Duodenal mucosa (tissue), 2 donors: Measurements from ENCODE around the gene CPED1.

ENCODE experiments used
- H3K27ac ChIP-seq: one replicate; pipeline ENCODE4 v1.7.0; 2013; ENCODE audit warnings: low read depth, low read length
- H3K27me3 ChIP-seq, 2 donors: one replicate each; pipeline ENCODE4 v1.7.0; 2013; ENCODE audit warnings: low read length in 2 of 2, control low read depth in 1 of 2; ENCODE audit not compliant: insufficient read depth in 2 of 2, control insufficient read depth in 1 of 2
- H3K36me3 ChIP-seq, 2 donors: one replicate each; pipeline ENCODE4 v1.7.0; 2013; ENCODE audit warnings: low read length in 2 of 2, control low read depth in 1 of 2; ENCODE audit not compliant: insufficient read depth in 2 of 2, control insufficient read depth in 1 of 2
- H3K4me1 ChIP-seq, 2 donors: one replicate each; pipeline ENCODE4 v1.7.0; 2013; ENCODE audit warnings: low read length in 2 of 2, control low read depth in 1 of 2; ENCODE audit not compliant: insufficient read depth in 2 of 2, control insufficient read depth in 1 of 2
- H3K4me3 ChIP-seq, 2 donors: one replicate each; pipeline ENCODE4 v1.7.0; 2013; ENCODE audit warnings: low read length in 2 of 2, low read depth in 1 of 2
- H3K9ac ChIP-seq, 2 donors: one replicate each; pipeline ENCODE4 v1.7.0; 2013; ENCODE audit warnings: low read length in 2 of 2, low read depth in 1 of 2
- H3K9me3 ChIP-seq, 2 donors: one replicate each; pipeline ENCODE4 v1.7.0; 2013; ENCODE audit warnings: low read length in 2 of 2, control low read depth in 1 of 2; ENCODE audit not compliant: control insufficient read depth in 1 of 2

CPED1 gene

GRCh38 chr7:121271916-121272315 is 283.4 kb downstream of the CPED1 start:
- Histone ChIP-seq H3K4me1 (no peaks in the 10 kb centered on the region), H3K9me3 (no peaks in the 10 kb centered on the region), H3K36me3 (no peaks in the 10 kb centered on the region), H3K27ac (no peak overlapping the region), H3K4me3 (no peak overlapping the region), H3K27me3 (no peaks in the 10 kb centered on the region), H3K9ac (no peak overlapping the region)

GRCh38 chr7:121272676-121273075 is 284.2 kb downstream of the CPED1 start:
- no peaks in the 10 kb centered on the region for H3K36me3 ChIP-seq
- H3K4me1 ChIP-seq = no peaks in the 10 kb centered on the region
- no peak overlapping the region for H3K9ac ChIP-seq
- no peaks in the 10 kb centered on the region for H3K9me3 ChIP-seq
- no peak overlapping the region for H3K4me3 ChIP-seq
- no peak overlapping the region for H3K27ac ChIP-seq
- H3K27me3 ChIP-seq = no peaks in the 10 kb centered on the region

- no peaks in the 10 kb centered on the region for H3K4me1 ChIP-seq
- H3K9me3 ChIP-seq = no peaks in the 10 kb centered on the region
- no peaks in the 10 kb centered on the region for H3K27me3 ChIP-seq
- no peak overlapping the region for H3K9ac ChIP-seq
- H3K4me3 ChIP-seq = no peak overlapping the region
- no peak overlapping the region for H3K27ac ChIP-seq
- no peaks in the 10 kb centered on the region for H3K36me3 ChIP-seq
Observed at GRCh38 chr7:121273467-121274167, 285.1 kb downstream of the CPED1 start.

GRCh38 chr7:121274467-121274866 is 286.0 kb downstream of the CPED1 start:
- H3K4me3 ChIP-seq = no peak overlapping the region
- no peaks in the 10 kb centered on the region for H3K36me3 ChIP-seq
- H3K9me3 ChIP-seq = no peaks in the 10 kb centered on the region
- H3K9ac ChIP-seq = no peak overlapping the region
- H3K4me1 ChIP-seq = no peaks in the 10 kb centered on the region
- no peaks in the 10 kb centered on the region for H3K27me3 ChIP-seq
- no peak overlapping the region for H3K27ac ChIP-seq

- no peak overlapping the region for H3K9ac ChIP-seq
- H3K9me3 ChIP-seq = no peaks in the 10 kb centered on the region
- H3K4me1 ChIP-seq = no peaks in the 10 kb centered on the region
- H3K4me3 ChIP-seq = no peak overlapping the region
- no peaks in the 10 kb centered on the region for H3K27me3 ChIP-seq
- no peak overlapping the region for H3K27ac ChIP-seq
- H3K36me3 ChIP-seq = no peaks in the 10 kb centered on the region
Observed at GRCh38 chr7:121275204-121275603, 286.7 kb downstream of the CPED1 start.

- H3K27me3 ChIP-seq = no peaks in the 10 kb centered on the region
- H3K4me3 ChIP-seq = no peak overlapping the region
- H3K36me3 ChIP-seq = no peaks in the 10 kb centered on the region
- H3K27ac ChIP-seq = no peak overlapping the region
- no peak overlapping the region for H3K9ac ChIP-seq
- H3K4me1 ChIP-seq = no peaks in the 10 kb centered on the region
- no peaks in the 10 kb centered on the region for H3K9me3 ChIP-seq
Observed at GRCh38 chr7:121276313-121276712, 287.8 kb downstream of the CPED1 start.

GRCh38 chr7:121278120-121279021 is 289.9 kb downstream of the CPED1 start:
- Histone ChIP-seq H3K4me3 (no peak overlapping the region), H3K36me3 (no peaks in the 10 kb centered on the region), H3K9ac (no peak overlapping the region), H3K27me3 (no peaks in the 10 kb centered on the region), H3K27ac (no peak overlapping the region), H3K9me3 (no peaks in the 10 kb centered on the region), H3K4me1 (no peaks in the 10 kb centered on the region)

GRCh38 chr7:121279060-121279620 is 290.6 kb downstream of the CPED1 start:
- no peaks in the 10 kb centered on the region for H3K27me3 ChIP-seq
- H3K9ac ChIP-seq = no peak overlapping the region
- H3K4me3 ChIP-seq = no peak overlapping the region
- H3K9me3 ChIP-seq = no peaks in the 10 kb centered on the region
- H3K36me3 ChIP-seq = no peaks in the 10 kb centered on the region
- H3K4me1 ChIP-seq = no peaks in the 10 kb centered on the region
- no peak overlapping the region for H3K27ac ChIP-seq

GRCh38 chr7:121279822-121280221 is 291.3 kb downstream of the CPED1 start:
- Histone ChIP-seq H3K4me3 (no peak overlapping the region), H3K27me3 (no peaks in the 10 kb centered on the region), H3K9ac (no peak overlapping the region), H3K27ac (no peak overlapping the region), H3K9me3 (peaks cover 0 to under 1% of the 10 kb centered on the region in 2 donors), H3K4me1 (no peaks in the 10 kb centered on the region), H3K36me3 (no peaks in the 10 kb centered on the region)

- Histone ChIP-seq H3K36me3 (no peaks in the 10 kb centered on the region), H3K4me1 (no peaks in the 10 kb centered on the region), H3K9ac (no peak overlapping the region), H3K27me3 (no peaks in the 10 kb centered on the region), H3K9me3 (peaks cover 0 to 4% of the 10 kb centered on the region in 2 donors), H3K27ac (no peak overlapping the region), H3K4me3 (no peak overlapping the region)
Observed at GRCh38 chr7:121280656-121281055, 292.1 kb downstream of the CPED1 start.
